OCI-LY7 (cell line): Measurements from ENCODE around the gene C1orf210. TPM values are rescaled to one million over a fixed set of nuclear protein-coding genes. Genes with fewer than 3 reads are reported as not detected.

Source experiments
- BruUV-seq: library from RNA; stranded (reverse); fragments of 400-500 nt; replicated peaks from 2 replicates; lab custom pipeline; 2021; lab: Mats Ljungman, UMichigan
- CTCF ChIA-PET: fragments of 300-600 bp; sonication (Branson Sonifier 250); formaldehyde crosslinking; loops from one replicate; lab custom pipeline; 2022; ENCODE audit warnings: antibody characterized with exemption; ENCODE audit not compliant: unreplicated experiment; lab: Charles Lee
- POLR2A ChIA-PET: fragments of 300-600 bp; sonication (Branson Sonifier 250); formaldehyde crosslinking; loops from one replicate; lab custom pipeline; 2022; ENCODE audit warnings: antibody characterized with exemption; lab: Charles Lee
- DNase-seq: peaks from one replicate; pipeline ENCODE4 v3.0.0-alpha.2; 2015; ENCODE audit warnings: low spot score
- H2AFZ ChIP-seq: fragments of 200-600 bp; sonication (generic), shearing (Covaris generic); 2 replicates; pipeline ENCODE4 v1.6.1; 2014; ENCODE audit warnings: mild to moderate bottlenecking, antibody characterized with exemption, low read length, moderate library complexity
- H3K27ac ChIP-seq: fragments of 200-600 bp; sonication (generic); 2 replicates; pipeline ENCODE4 v1.5.1; 2014; ENCODE audit warnings: mixed run types, low read depth, mild to moderate bottlenecking, moderate library complexity, low read length, inconsistent platforms; ENCODE audit not compliant: poor library complexity, severe bottlenecking
- H3K36me3 ChIP-seq: fragments of 200-600 bp; sonication (generic); 2 replicates; pipeline ENCODE4 v1.6.1; 2014; ENCODE audit warnings: mild to moderate bottlenecking, antibody characterized with exemption, low read length, moderate library complexity, mixed read lengths; ENCODE audit not compliant: insufficient read depth
- H3K4me1 ChIP-seq: fragments of 200-600 bp; sonication (generic); 2 replicates; pipeline ENCODE4 v1.5.1; 2014; ENCODE audit warnings: mild to moderate bottlenecking, low read length; ENCODE audit not compliant: insufficient read depth, poor library complexity, severe bottlenecking
- H3K4me2 ChIP-seq: fragments of 200-600 bp; sonication (generic); 2 replicates; pipeline ENCODE4 v1.6.1; 2014; ENCODE audit warnings: mild to moderate bottlenecking, low read length
- H3K4me3 ChIP-seq: fragments of 200-600 bp; sonication (generic); 2 replicates; pipeline ENCODE4 v1.5.1; 2014; ENCODE audit warnings: mild to moderate bottlenecking, low read depth, low read length; ENCODE audit not compliant: poor library complexity, severe bottlenecking
- H3K79me2 ChIP-seq: fragments of 200-600 bp; sonication (generic); 2 replicates; pipeline ENCODE4 v1.6.1; 2016; ENCODE audit warnings: low read depth, mild to moderate bottlenecking, low read length, moderate library complexity, mixed read lengths; ENCODE audit not compliant: insufficient read depth
- H3K9me2 ChIP-seq: fragments of 200-600 bp; sonication (generic); 2 replicates; pipeline ENCODE4 v1.6.1; 2016; ENCODE audit warnings: mild to moderate bottlenecking, low read length, mixed read lengths; ENCODE audit not compliant: insufficient read depth
- H3K9me3 ChIP-seq: fragments of 200-600 bp; sonication (generic); 2 replicates; pipeline ENCODE4 v1.6.1; 2014; ENCODE audit warnings: mild to moderate bottlenecking, mixed run types, low read length, mixed read lengths
- H4K20me1 ChIP-seq: fragments of 200-600 bp; sonication (generic); 2 replicates; pipeline ENCODE4 v1.6.1; 2014; ENCODE audit warnings: mild to moderate bottlenecking, antibody characterized with exemption, low read length, moderate library complexity, mixed read lengths; ENCODE audit not compliant: insufficient read depth
- CTCF ChIP-seq: fragments of 200-600 bp; sonication (generic); conservative IDR thresholded peaks from 2 replicates; pipeline ENCODE4 v1.5.1; 2014; ENCODE audit warnings: mild to moderate bottlenecking, antibody characterized with exemption, low read length, moderate library complexity, mixed read lengths
- EZH2phosphoT487 ChIP-seq: fragments of 200-600 bp; sonication (generic); IDR thresholded peaks from 2 replicates; pipeline ENCODE4 v1.6.1; 2018; ENCODE audit warnings: low read depth, borderline replicate concordance, mild to moderate bottlenecking, mixed run types, antibody characterized with exemption, low read length, moderate library complexity, mixed read lengths
- intact Hi-C: fragments of 100-400 bp; cut with micrococcal nuclease; formaldehyde crosslinking; loops from one replicate; pipeline ENCODE4 v1.10.0; 2022; ENCODE audit not compliant: unreplicated experiment
- total RNA-seq, 2 experiments: library from RNA; depleted of rRNA in 1 of 2; stranded (reverse); fragments of >200 nt in 1 of 2; shearing (Covaris generic) in 1 of 2; gene quantifications; 2 replicates each; pipeline ENCODE4 v1.2.3, GENCODE V29; 2014 to 2022

The C1orf210 gene
- total RNA-seq, 2 experiments from 2014 or later, result not detected

GRCh38 chr1:43312663-43313515 lies 27.5 kb upstream of the C1orf210 start:
- CTCF ChIA-PET, result no interaction called here
- no TSS peak for BruUV-seq
- no peak overlapping the region for H3K4me2 ChIP-seq

GRCh38 chr1:43312212-43312623 lies 26.8 kb upstream of the C1orf210 start:
- H3K36me3 ChIP-seq, result no peaks in the 10 kb centered on the region
- ChIA-PET CTCF (no interaction called here), POLR2A (no interaction called here)
- no peak for TF ChIP-seq EZH2phosphoT487
- TF ChIP-seq CTCF, result 0 out of 2 replicates have a peak, but pooled peaks have one; percentile 13
- H3K27ac ChIP-seq, result no peak overlapping the region
- H2AFZ ChIP-seq, result no peak overlapping the region
- intact Hi-C loops, result no loop called here
- BruUV-seq, result no TSS peak
- H3K4me1 ChIP-seq, result no peaks in the 10 kb centered on the region
- no peaks in the 10 kb centered on the region for H4K20me1 ChIP-seq
- H3K4me2 ChIP-seq, result no peak overlapping the region
- no peak overlapping the region for H3K4me3 ChIP-seq
- H3K79me2 ChIP-seq, result no peaks in the 10 kb centered on the region
- no peak for DNase-seq
- H3K9me2 ChIP-seq, result no peaks in the 10 kb centered on the region
- H3K9me3 ChIP-seq, result no peaks in the 10 kb centered on the region

More at GRCh38 chr1:43312663-43313515, 27.5 kb upstream of the C1orf210 start:
- no peak for DNase-seq
- Histone ChIP-seq H3K36me3 (no peaks in the 10 kb centered on the region), H3K4me1 (no peaks in the 10 kb centered on the region), H3K9me2 (no peaks in the 10 kb centered on the region), H3K27ac (no peak overlapping the region), H3K79me2 (no peaks in the 10 kb centered on the region), H3K9me3 (no peaks in the 10 kb centered on the region), H2AFZ (no peak overlapping the region), H3K4me3 (no peak overlapping the region), H4K20me1 (no peaks in the 10 kb centered on the region)
- intact Hi-C loops, result no loop called here
- POLR2A ChIA-PET, result no interaction called here
- TF ChIP-seq EZH2phosphoT487 (no peak), CTCF (no peak)

- H3K4me2 ChIP-seq, result no peak overlapping the region
- H4K20me1 ChIP-seq, result no peaks in the 10 kb centered on the region
- no peaks in the 10 kb centered on the region for H3K9me2 ChIP-seq
- BruUV-seq, result no TSS peak
- no peak for DNase-seq
- H3K27ac ChIP-seq, result no peak overlapping the region
- CTCF ChIA-PET, result no interaction called here
- no peaks in the 10 kb centered on the region for H3K79me2 ChIP-seq
- no peaks in the 10 kb centered on the region for H3K36me3 ChIP-seq
- intact Hi-C loops, result no loop called here
- H3K4me1 ChIP-seq, result no peaks in the 10 kb centered on the region
- no peak overlapping the region for H3K4me3 ChIP-seq
- TF ChIP-seq CTCF (no peak), EZH2phosphoT487 (no peak)
- H2AFZ ChIP-seq, result no peak overlapping the region
- POLR2A ChIA-PET, result no interaction called here
- no peaks in the 10 kb centered on the region for H3K9me3 ChIP-seq
Observed at GRCh38 chr1:43311521-43311920, 26.1 kb upstream of the C1orf210 start.
